HG03045 (cell line): ENCODE measurements around the gene TDRKH.
"Not testable (repeated sequence)": the region's sequence is repeated elsewhere in the genome, so short reads cannot be mapped to it uniquely, and the experiment has no call there.

ENCODE experiments used
- ATAC-seq: cut with Tn5 transposase; IDR thresholded peaks from one replicate; pipeline ENCODE4 v1.9.1; 2021; ENCODE audit warnings: mild to moderate bottlenecking, moderate library complexity; ENCODE audit not compliant: unreplicated experiment

The TDRKH gene

GRCh38 chr1:151768351-151769066 is 21.8 kb downstream of the TDRKH start:
- ATAC-seq, result not testable (repeated sequence)

GRCh38 chr1:151763990-151764389 is 26.3 kb downstream of the TDRKH start:
- ATAC-seq, result no peak

- peak; percentile 93 for ATAC-seq
These were observed 27.1 kb downstream of the TDRKH start, which contains the start of gene MRPL9 for GRCh38 chr1:151762941-151763921. MRPL9 (minus strand) TSS chr1:151763496; CDS start chr1:151763479, 17 bp downstream.

GRCh38 chr1:151760597-151761385 is 29.5 kb downstream of the TDRKH start:
- ATAC-seq, result no peak

GRCh38 chr1:151759241-151759640 is 31.1 kb downstream of the TDRKH start:
- no peak for ATAC-seq

- ATAC-seq, result no peak
These were observed 34.0 kb downstream of the TDRKH start for GRCh38 chr1:151756291-151756690.

- ATAC-seq, result no peak
These were observed 48.8 kb downstream of the TDRKH start for GRCh38 chr1:151741516-151741915.

GRCh38 chr1:151739590-151740355 is 50.5 kb downstream of the TDRKH start:
- ATAC-seq, result no peak

GRCh38 chr1:151737479-151737878 is 52.8 kb downstream of the TDRKH start:
- ATAC-seq, result no peak

- no peak for ATAC-seq
These were observed 53.3 kb downstream of the TDRKH start for GRCh38 chr1:151737026-151737425.

GRCh38 chr1:151733995-151734394 is 56.3 kb downstream of the TDRKH start:
- not testable (repeated sequence) for ATAC-seq

GRCh38 chr1:151733126-151733525 is 57.2 kb downstream of the TDRKH start:
- no peak for ATAC-seq

GRCh38 chr1:151729966-151730291 is 60.4 kb downstream of the TDRKH start:
- no peak for ATAC-seq

- ATAC-seq, result no peak
These were observed 60.9 kb downstream of the TDRKH start for GRCh38 chr1:151729157-151729965.

GRCh38 chr1:151728151-151729054 is 61.9 kb downstream of the TDRKH start:
- no peak for ATAC-seq

- ATAC-seq, result no peak
These were observed 66.5 kb downstream of the TDRKH start for GRCh38 chr1:151723726-151724370.
